ENCODE results near the gene GRK4. TPM values are rescaled to one million over a fixed set of nuclear protein-coding genes. Genes with fewer than 3 reads are reported as not detected.

Gene GRK4
- total and polyA plus RNA-seq, 2 of the 8 experiments (the other 6 are each of a cell fraction or from before 2014, with no cell fraction given) = 0.77 to 1.8 TPM

GRCh38 chr4:3046162-3046561 lies 82.8 kb downstream of the GRK4 start:
- no peak overlapping the region for H3K4me2 ChIP-seq (ENCODE audit: insufficient read depth in 1 of 2, low read depth in 2 of 2, low read length in 2 of 2)
- WGBS, 2 experiments (ENCODE audit: extremely low coverage in 1 of 2, insufficient coverage in 1 of 2, insufficient read length in 1 of 2, insufficient replicate concordance in 2 of 2, low coverage in 1 of 2, low lambda C conversion rate in 2 of 2, missing lambda C conversion rate in 1 of 2) = 86% methylated on average over 7 of the region's 7 CpGs; no CpG with 5 or more reads in 1 of the 2 experiments
- no peaks in the 10 kb centered on the region for H4K20me1 ChIP-seq (replicated peaks in 1 of 2; ENCODE audit: control insufficient read depth in 1 of 2, insufficient read depth in 2 of 2, low read length in 2 of 2)
- no peak overlapping the region for H3K14ac ChIP-seq (ENCODE audit: insufficient read length)
- H3K9me3 ChIP-seq (ENCODE audit: insufficient read depth in 2 of 2, low read depth in 1 of 2, low read length in 1 of 2) = no peaks in the 10 kb centered on the region
- DNase-seq (ENCODE audit: low read depth in 1 of 2, low spot score in 2 of 2) = no peak
- H3K9ac ChIP-seq (replicated peaks in 1 of 4; ENCODE audit: extremely low read depth in 1 of 4, low read depth in 3 of 4, low read length in 3 of 4) = no peak overlapping the region
- H3K23me2 ChIP-seq (ENCODE audit: low read depth, low read length) = no peaks in the 10 kb centered on the region
- H3K4me3 ChIP-seq (ENCODE audit: extremely low read depth in 1 of 4, insufficient read depth in 2 of 4, low read depth in 3 of 4, low read length in 4 of 4) = no peak overlapping the region
- H2AK5ac ChIP-seq (ENCODE audit: low read depth, low read length) = no peak overlapping the region
- H3K18ac ChIP-seq (ENCODE audit: extremely low read depth, low read length) = no peak overlapping the region
- H3K79me1 ChIP-seq (ENCODE audit: low read depth, low read length) = no peaks in the 10 kb centered on the region
- H2BK12ac ChIP-seq (ENCODE audit: low read depth, low read length) = no peak overlapping the region
- no peak overlapping the region for H4K8ac ChIP-seq (ENCODE audit: extremely low read depth, insufficient read depth, low read length)
- H3K56ac ChIP-seq (replicated peaks; ENCODE audit: insufficient read length, low read depth, low read length) = no peak overlapping the region
- POLR2A ChIA-PET (ENCODE audit: partially characterized antibody) = no interaction called here
- H4K91ac ChIP-seq (replicated peaks; ENCODE audit: insufficient read length, low read length) = no peak overlapping the region
- no peak overlapping the region for H2BK20ac ChIP-seq (ENCODE audit: low read length)
- H3K27me3 ChIP-seq (replicated peaks in 1 of 4; ENCODE audit: control insufficient read depth in 3 of 4, extremely low read depth in 1 of 4, insufficient read depth in 3 of 4, low read length in 3 of 4) = peaks cover 0 to 7% (median 2%) of the 10 kb centered on the region in 4 experiments; a peak in 2 of 7 replicates
- peaks cover 0 to 5% (median 0%) of the 10 kb centered on the region in 4 experiments; a peak in 4 of 7 replicates for H3K4me1 ChIP-seq (replicated peaks in 1 of 4; ENCODE audit: control insufficient read depth in 3 of 4, insufficient read depth in 4 of 4, low read length in 3 of 4)
- H3K4ac ChIP-seq (replicated peaks; ENCODE audit: insufficient read length, low read depth, low read length) = no peak overlapping the region
- TF ChIP-seq SIX5 (IDR thresholded peaks at IDR 0.05; ENCODE audit: low read depth, low read length) (no peak), JUN (IDR thresholded peaks at IDR 0.05; ENCODE audit: low read depth, low read length) (no peak), SIN3A (conservative IDR thresholded peaks at IDR 0.05 in 1 of 2, IDR thresholded peaks at IDR 0.05 in 1 of 2; ENCODE audit: low read depth in 1 of 2, low read length in 2 of 2) (no peak)
- FAIRE-seq = no peak
- H2BK120ac ChIP-seq (replicated peaks; ENCODE audit: low read depth, low read length) = no peak overlapping the region
- no peak overlapping the region for H2BK5ac ChIP-seq (ENCODE audit: low read depth, low read length)
- no peak overlapping the region for H4K5ac ChIP-seq (ENCODE audit: insufficient read length, low read depth, low read length)
- CTCF ChIA-PET (ENCODE audit: partially characterized antibody) = interaction anchor here (1.2 to 2.4 kb wide), 5 partner anchors 9 to 179 kb away, joined by 3 to 9 read pairs (median 5); no protein-coding TSS in a partner anchor
- no peaks in the 10 kb centered on the region for H3K36me3 ChIP-seq (ENCODE audit: control insufficient read depth in 2 of 4, insufficient read depth in 4 of 4, low read length in 3 of 4)
- H3K79me2 ChIP-seq (ENCODE audit: control insufficient read depth in 1 of 2, insufficient read depth in 2 of 2, low read length in 2 of 2) = no peaks in the 10 kb centered on the region
- no peak overlapping the region for H3K27ac ChIP-seq (ENCODE audit: low read depth, low read length)
- no peak overlapping the region for H3K23ac ChIP-seq (ENCODE audit: insufficient read length)
- no peak overlapping the region for H2AFZ ChIP-seq (ENCODE audit: low read length)
- no peak overlapping the region for H2BK15ac ChIP-seq (ENCODE audit: low read length)
